ENCODE data around the gene PFDN2.

PFDN2 gene

DNA sequence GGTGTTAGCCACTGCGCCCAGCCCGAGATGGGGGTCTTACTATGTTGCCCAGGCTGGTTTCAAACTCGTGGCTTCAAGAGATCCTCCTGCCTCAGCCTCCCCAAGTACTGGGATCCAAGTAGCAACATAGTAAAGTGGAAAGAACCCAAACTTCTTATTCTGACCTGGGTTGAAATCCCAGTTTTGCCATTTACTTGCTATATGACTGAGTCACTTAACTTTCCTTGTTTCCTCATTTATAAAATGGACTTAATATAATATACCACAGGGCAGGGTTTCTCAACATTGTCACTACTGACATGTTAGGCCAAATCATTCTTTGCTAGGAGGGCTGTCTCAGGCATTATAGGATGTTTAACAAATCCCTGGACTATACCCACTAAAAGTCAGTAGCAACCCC lies 6.7 kb downstream of the PFDN2 start:
- no peaks in the 10 kb centered on the region for H3K9me3 ChIP-seq (ENCODE audit: control extremely low read depth in 1 of 5, control insufficient read depth in 4 of 5, insufficient read depth in 2 of 5, low read depth in 1 of 5, low read length in 4 of 5)
- CTCF ChIA-PET: interaction anchor here (1.3 kb wide), 1 partner anchor 10 kb away, joined by 3 read pairs; no protein-coding TSS in a partner anchor

DNA sequence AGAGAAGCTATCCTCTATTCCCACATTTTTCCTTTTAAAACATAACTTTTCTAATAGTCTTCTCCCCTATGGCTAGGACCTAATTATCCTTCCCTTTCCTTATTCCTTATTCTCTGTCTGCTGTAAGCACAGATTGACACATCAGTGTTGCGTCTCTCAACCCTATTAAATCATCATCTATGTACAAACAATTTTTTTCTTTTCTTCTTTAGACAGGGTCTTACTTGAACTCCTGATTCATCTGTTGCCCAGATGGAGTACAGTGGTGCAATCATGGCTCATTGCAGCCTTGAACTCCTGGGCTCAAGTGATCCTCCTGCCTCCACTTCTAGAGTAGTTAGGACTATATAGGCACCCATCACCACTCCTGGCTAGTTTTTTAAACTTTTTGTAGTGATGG lies 11.4 kb downstream of the PFDN2 start:
- H3K36me3 ChIP-seq (ENCODE audit: control insufficient read depth in 4 of 4, insufficient read depth in 4 of 4, low read length in 3 of 4): peaks cover 8 to 23% (median 18%) of the 10 kb centered on the region in 4 experiments
- no peak overlapping the region for H3K27ac ChIP-seq (ENCODE audit: insufficient read depth in 1 of 2, low read depth in 1 of 2, low read length in 2 of 2, poor library complexity in 1 of 2, severe bottlenecking in 2 of 2)
- H3K4me1 ChIP-seq (ENCODE audit: control extremely low read depth in 1 of 4, control insufficient read depth in 4 of 4, insufficient read depth in 4 of 4, low read length in 3 of 4): peaks cover 4 to 6% (median 6%) of the 10 kb centered on the region in 4 experiments
- ChIA-PET POLR2A (no interaction called here), CTCF (interaction anchor here (1.1 to 1.8 kb wide), 4 partner anchors 9 to 34 kb away, joined by 3 to 4 read pairs (median 4); partner anchors contain the start of genes NIT1 and PFDN2)
- DNase-seq: no peak
- H3K4me3 ChIP-seq (ENCODE audit: control insufficient read depth in 1 of 7, extremely low read depth in 1 of 7, insufficient read depth in 4 of 7, low read depth in 2 of 7, low read length in 6 of 7): no peak overlapping the region
- no peaks in the 10 kb centered on the region for H3K27me3 ChIP-seq (replicated peaks in 2 of 5; ENCODE audit: control insufficient read depth in 4 of 5, insufficient read depth in 5 of 5, low read length in 4 of 5)
- WGBS (ENCODE audit: insufficient coverage): 80% methylated on average over 1 of the region's 1 CpG
- H3K9me3 ChIP-seq (ENCODE audit: control extremely low read depth in 1 of 5, control insufficient read depth in 4 of 5, insufficient read depth in 2 of 5, low read depth in 1 of 5, low read length in 4 of 5): no peaks in the 10 kb centered on the region

More for the DNA sequence above, 6.7 kb downstream of the PFDN2 start:
- POLR2A ChIA-PET: no interaction called here
- peaks cover 31 to 50% (median 38%) of the 10 kb centered on the region in 4 experiments for H3K4me1 ChIP-seq (ENCODE audit: control extremely low read depth in 1 of 4, control insufficient read depth in 4 of 4, insufficient read depth in 4 of 4, low read length in 3 of 4)
- DNase-seq: no peak
- H3K27me3 ChIP-seq (replicated peaks in 2 of 5; ENCODE audit: control insufficient read depth in 4 of 5, insufficient read depth in 5 of 5, low read length in 4 of 5): no peaks in the 10 kb centered on the region
- WGBS (ENCODE audit: insufficient coverage): 90% methylated on average over 3 of the region's 3 CpGs
- H3K4me3 ChIP-seq (ENCODE audit: control insufficient read depth in 1 of 7, extremely low read depth in 1 of 7, insufficient read depth in 4 of 7, low read depth in 2 of 7, low read length in 6 of 7): peak overlapping the region in 1 of 7 experiments; percentile 2
- peaks cover 0 to 15% (median 7%) of the 10 kb centered on the region in 4 experiments for H3K36me3 ChIP-seq (ENCODE audit: control insufficient read depth in 4 of 4, insufficient read depth in 4 of 4, low read length in 3 of 4)
- peak overlapping the region; percentile 12 to 27 for H3K27ac ChIP-seq (ENCODE audit: insufficient read depth in 1 of 2, low read depth in 1 of 2, low read length in 2 of 2, poor library complexity in 1 of 2, severe bottlenecking in 2 of 2)

DNA sequence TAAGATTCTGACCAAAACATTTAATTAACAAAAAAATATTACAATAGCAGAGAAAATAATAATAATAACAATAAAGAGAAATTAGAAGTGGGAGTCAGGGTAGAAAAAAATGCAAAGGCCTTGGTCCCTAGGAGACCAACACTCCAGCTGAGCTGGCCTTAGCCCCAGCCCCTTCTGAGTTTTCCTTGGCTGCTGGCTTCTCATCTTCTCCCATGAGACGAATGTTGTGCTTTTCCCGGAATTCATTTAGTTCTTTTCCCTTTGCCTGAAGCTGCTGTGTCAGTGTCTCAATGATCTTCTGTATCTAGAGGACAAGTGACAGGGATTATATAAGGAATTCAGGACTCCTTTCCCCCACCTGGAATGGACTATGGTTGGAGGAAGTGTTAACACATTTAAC lies 17.3 kb downstream of the PFDN2 start:
- DNase-seq: no peak
- ChIA-PET CTCF (interaction anchor here (1.2 to 11.7 kb wide), 9 partner anchors 9 to 282 kb away, joined by 3 to 297 read pairs (median 6); partner anchors contain the start of genes ARHGAP30, DEDD, NIT1 and PFDN2), POLR2A (no interaction called here)
- H3K4me1 ChIP-seq (ENCODE audit: control extremely low read depth in 1 of 4, control insufficient read depth in 4 of 4, insufficient read depth in 4 of 4, low read length in 3 of 4): peaks cover 0 to 20% (median 20%) of the 10 kb centered on the region in 4 experiments
- H3K27ac ChIP-seq (ENCODE audit: insufficient read depth in 1 of 2, low read depth in 1 of 2, low read length in 2 of 2, poor library complexity in 1 of 2, severe bottlenecking in 2 of 2): no peak overlapping the region
- H3K27me3 ChIP-seq (replicated peaks in 2 of 5; ENCODE audit: control insufficient read depth in 4 of 5, insufficient read depth in 5 of 5, low read length in 4 of 5): no peaks in the 10 kb centered on the region
- peaks cover 10 to 34% (median 25%) of the 10 kb centered on the region in 4 experiments for H3K36me3 ChIP-seq (ENCODE audit: control insufficient read depth in 4 of 4, insufficient read depth in 4 of 4, low read length in 3 of 4)
- 92% methylated on average over 2 of the region's 2 CpGs for WGBS (ENCODE audit: insufficient coverage)
- no peaks in the 10 kb centered on the region for H3K9me3 ChIP-seq (ENCODE audit: control extremely low read depth in 1 of 5, control insufficient read depth in 4 of 5, insufficient read depth in 2 of 5, low read depth in 1 of 5, low read length in 4 of 5)
- H3K4me3 ChIP-seq (ENCODE audit: control insufficient read depth in 1 of 7, extremely low read depth in 1 of 7, insufficient read depth in 4 of 7, low read depth in 2 of 7, low read length in 6 of 7): no peak overlapping the region

DNA sequence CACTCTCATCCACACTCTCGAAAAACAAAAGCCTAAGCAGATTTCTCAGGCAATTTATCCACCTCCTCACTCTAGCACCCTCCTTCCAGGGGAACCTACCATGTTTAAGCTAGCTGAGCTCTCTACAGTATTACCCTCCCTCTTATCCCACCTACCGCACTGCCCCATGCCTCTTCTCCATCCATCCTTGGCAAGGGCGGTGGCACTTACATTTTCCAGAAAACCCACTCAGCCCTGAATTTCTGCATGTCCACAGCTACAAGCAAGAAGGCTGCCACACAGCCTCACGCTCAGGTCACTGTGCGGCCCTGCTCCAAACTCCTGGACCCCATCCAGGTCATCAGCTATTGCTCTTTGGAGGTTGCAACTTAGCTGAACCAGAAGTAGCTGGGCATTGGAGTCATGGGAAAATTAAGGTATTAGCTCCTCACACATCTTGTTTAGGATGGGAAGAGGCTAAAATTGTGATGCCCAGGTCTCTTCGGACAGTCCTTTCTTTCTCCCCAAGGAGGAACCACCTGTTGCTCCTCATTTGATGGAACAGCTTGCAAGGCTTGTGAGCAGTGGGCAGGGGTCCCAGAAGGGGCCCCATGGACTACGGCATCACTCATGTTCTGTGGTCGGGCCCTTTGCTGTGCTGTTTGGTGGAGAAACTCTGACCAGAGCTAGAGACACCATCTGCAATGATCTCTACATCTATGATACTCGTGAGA lies 18.6 kb downstream of the PFDN2 start:
- POLR2A ChIA-PET: interaction anchor here (0.7 to 2.9 kb wide), 3 partner anchors 30 to 101 kb away, joined by 3 to 30 read pairs (median 4); partner anchors contain the start of gene ARHGAP30
- H3K27me3 ChIP-seq (replicated peaks in 2 of 5; ENCODE audit: control insufficient read depth in 4 of 5, insufficient read depth in 5 of 5, low read length in 4 of 5): no peaks in the 10 kb centered on the region
- H3K9me3 ChIP-seq (ENCODE audit: control extremely low read depth in 1 of 5, control insufficient read depth in 4 of 5, insufficient read depth in 2 of 5, low read depth in 1 of 5, low read length in 4 of 5): no peaks in the 10 kb centered on the region
- no peak for DNase-seq
- peaks cover 10 to 34% (median 25%) of the 10 kb centered on the region in 4 experiments for H3K36me3 ChIP-seq (ENCODE audit: control insufficient read depth in 4 of 4, insufficient read depth in 4 of 4, low read length in 3 of 4)
- peaks cover 0 to 20% (median 20%) of the 10 kb centered on the region in 4 experiments for H3K4me1 ChIP-seq (ENCODE audit: control extremely low read depth in 1 of 4, control insufficient read depth in 4 of 4, insufficient read depth in 4 of 4, low read length in 3 of 4)
- CTCF ChIA-PET: interaction anchor here (1.0 to 11.7 kb wide), 17 partner anchors 13 to 283 kb away, joined by 3 to 297 read pairs (median 10); partner anchors contain the start of genes ARHGAP30, DEDD, PPOX and TOMM40L
- peak overlapping the region in 6 of 7 experiments; percentile 64 to 91 (median 76) for H3K4me3 ChIP-seq (ENCODE audit: control insufficient read depth in 1 of 7, extremely low read depth in 1 of 7, insufficient read depth in 4 of 7, low read depth in 2 of 7, low read length in 6 of 7)
- no peak overlapping the region for H3K27ac ChIP-seq (ENCODE audit: insufficient read depth in 1 of 2, low read depth in 1 of 2, low read length in 2 of 2, poor library complexity in 1 of 2, severe bottlenecking in 2 of 2)
- WGBS (ENCODE audit: insufficient coverage): 96% methylated on average over 7 of the region's 9 CpGs

DNA sequence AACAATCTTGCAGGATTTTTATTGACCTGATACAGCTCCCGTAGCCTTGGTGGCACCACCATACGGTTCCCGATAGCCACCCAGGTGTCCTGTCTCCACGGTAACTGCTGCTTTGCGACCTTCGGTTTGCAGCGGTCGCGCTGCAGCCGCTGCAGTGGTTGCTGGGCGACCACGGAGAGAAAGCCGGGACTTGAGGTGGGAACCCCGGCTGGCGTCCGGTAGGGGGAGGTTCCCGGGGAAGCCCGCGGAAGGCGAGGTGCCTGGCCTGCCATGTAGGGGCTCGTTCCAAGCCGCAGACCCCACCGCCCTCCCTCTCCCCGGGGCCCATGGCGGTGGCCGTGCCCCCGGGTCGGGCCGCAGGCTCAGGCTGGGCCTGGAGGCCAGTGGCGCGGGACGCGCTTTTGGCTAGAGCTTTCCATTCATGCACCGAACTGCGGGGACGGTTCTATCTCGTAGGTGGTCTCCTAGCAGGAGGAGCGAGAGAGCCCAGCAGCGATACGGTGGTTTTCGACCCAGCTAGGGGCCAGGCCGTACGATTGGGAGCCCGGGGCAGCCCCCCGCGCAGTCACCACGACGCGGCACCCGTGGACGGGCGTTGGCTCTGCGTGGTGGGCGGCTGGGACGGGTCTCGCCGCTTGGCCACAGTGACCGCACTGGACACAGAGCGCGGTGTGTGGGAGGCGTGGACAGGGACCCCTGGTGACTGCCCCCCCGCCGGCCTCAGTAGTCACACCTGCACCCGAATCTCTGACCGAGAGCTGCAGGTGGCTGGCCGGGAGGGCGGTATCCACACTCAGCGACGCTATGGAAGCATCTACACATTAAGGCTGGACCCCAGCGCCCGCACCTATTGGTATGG lies 19.4 kb downstream of the PFDN2 start, which contains the start of gene KLHDC9:
KLHDC9 (plus strand) TSS at position 152 of the 859 bp plus-strand sequence; CDS start at position 327, 175 bp downstream.
- peaks cover 10 to 34% (median 25%) of the 10 kb centered on the region in 4 experiments for H3K36me3 ChIP-seq (ENCODE audit: control insufficient read depth in 4 of 4, insufficient read depth in 4 of 4, low read length in 3 of 4)
- H3K9me3 ChIP-seq (ENCODE audit: control extremely low read depth in 1 of 5, control insufficient read depth in 4 of 5, insufficient read depth in 2 of 5, low read depth in 1 of 5, low read length in 4 of 5): no peaks in the 10 kb centered on the region
- peak within 1 kb of the TSS in 1 of 2 experiments; percentile 50 for H3K27ac ChIP-seq (ENCODE audit: insufficient read depth in 1 of 2, low read depth in 1 of 2, low read length in 2 of 2, poor library complexity in 1 of 2, severe bottlenecking in 2 of 2)
- ChIA-PET CTCF (interaction anchor here (0.6 to 11.7 kb wide), 29 partner anchors 7 to 1226 kb away, joined by 3 to 297 read pairs (median 5); partner anchors contain the start of genes ARHGAP30, DEDD, F11R and NIT1), POLR2A (interaction anchor here (0.9 to 2.9 kb wide), 7 partner anchors 20 to 59 kb away, joined by 3 to 30 read pairs (median 4); partner anchors contain the start of genes ARHGAP30, NIT1, PFDN2 and TSTD1)
- H3K4me3 ChIP-seq (ENCODE audit: control insufficient read depth in 1 of 7, extremely low read depth in 1 of 7, insufficient read depth in 4 of 7, low read depth in 2 of 7, low read length in 6 of 7): peak within 1 kb of the TSS; percentile 59 to 91 (median 74)
- 6% methylated on average over 62 of the region's 71 CpGs for WGBS (ENCODE audit: insufficient coverage)
- H3K4me1 ChIP-seq (ENCODE audit: control extremely low read depth in 1 of 4, control insufficient read depth in 4 of 4, insufficient read depth in 4 of 4, low read length in 3 of 4): peaks cover 0 to 20% (median 20%) of the 10 kb centered on the region in 4 experiments
- H3K27me3 ChIP-seq (replicated peaks in 2 of 5; ENCODE audit: control insufficient read depth in 4 of 5, insufficient read depth in 5 of 5, low read length in 4 of 5): no peaks in the 10 kb centered on the region
- peak; percentile 86 to 89 (median 86) for DNase-seq

DNA sequence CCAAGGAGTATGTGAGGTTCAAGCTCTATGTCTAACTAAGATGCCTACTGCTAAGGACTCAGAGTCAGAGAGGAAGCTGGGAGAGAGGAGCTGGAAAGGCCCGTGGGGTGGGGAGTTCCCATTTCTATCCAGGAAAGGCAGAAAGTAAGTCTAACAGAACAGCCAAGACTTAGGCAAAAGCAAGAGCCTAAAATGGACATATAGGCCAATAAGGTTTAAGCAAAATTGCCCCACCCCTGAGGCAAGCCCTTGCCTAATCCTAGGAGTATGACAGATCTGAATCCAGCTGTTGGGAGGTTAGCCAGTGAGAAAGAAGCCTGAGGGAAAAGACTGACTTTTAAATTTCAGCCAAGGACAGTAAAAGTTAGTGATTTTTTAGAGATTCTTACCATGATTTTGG lies 21.3 kb downstream of the PFDN2 start:
- CTCF ChIA-PET: interaction anchor here (1.0 to 11.7 kb wide), 19 partner anchors 8 to 143 kb away, joined by 3 to 297 read pairs (median 8); partner anchors contain the start of genes ARHGAP30, DEDD, F11R and NECTIN4
- no peaks in the 10 kb centered on the region for H3K27me3 ChIP-seq (replicated peaks in 2 of 5; ENCODE audit: control insufficient read depth in 4 of 5, insufficient read depth in 5 of 5, low read length in 4 of 5)
- H3K36me3 ChIP-seq (ENCODE audit: control insufficient read depth in 4 of 4, insufficient read depth in 4 of 4, low read length in 3 of 4): peaks cover 3 to 22% (median 15%) of the 10 kb centered on the region in 4 experiments
- H3K4me1 ChIP-seq (ENCODE audit: control extremely low read depth in 1 of 4, control insufficient read depth in 4 of 4, insufficient read depth in 4 of 4, low read length in 3 of 4): peaks cover 0 to 20% (median 20%) of the 10 kb centered on the region in 4 experiments
- POLR2A ChIA-PET: interaction anchor here (1.2 to 2.9 kb wide), 3 partner anchors 24 to 59 kb away, joined by 3 to 30 read pairs (median 10); partner anchors contain the start of gene ARHGAP30
- no peak for DNase-seq
- H3K4me3 ChIP-seq (ENCODE audit: control insufficient read depth in 1 of 7, extremely low read depth in 1 of 7, insufficient read depth in 4 of 7, low read depth in 2 of 7, low read length in 6 of 7): no peak overlapping the region
- no peak overlapping the region for H3K27ac ChIP-seq (ENCODE audit: insufficient read depth in 1 of 2, low read depth in 1 of 2, low read length in 2 of 2, poor library complexity in 1 of 2, severe bottlenecking in 2 of 2)
- H3K9me3 ChIP-seq (ENCODE audit: control extremely low read depth in 1 of 5, control insufficient read depth in 4 of 5, insufficient read depth in 2 of 5, low read depth in 1 of 5, low read length in 4 of 5): no peaks in the 10 kb centered on the region
- WGBS (ENCODE audit: insufficient coverage): 29% methylated on average over 1 of the region's 1 CpG
